WERI-Rb-1 (cell line): ENCODE measurements around the gene ZNF324.

ENCODE experiments used
- DNase-seq: peaks from one replicate; pipeline ENCODE4 v3.0.0-alpha.2; 2020
- H3K27ac ChIP-seq: fragments of 250-450 bp; sonication (Bioruptor Pico); 2 replicates; pipeline ENCODE4 v1.5.1; 2020; ENCODE audit warnings: mild to moderate bottlenecking, moderate library complexity
- H3K27me3 ChIP-seq: fragments of 250-450 bp; sonication (Bioruptor Pico); 2 replicates; pipeline ENCODE4 v1.5.1; 2021; ENCODE audit warnings: mild to moderate bottlenecking, low read depth, moderate library complexity; ENCODE audit not compliant: insufficient read depth, severe bottlenecking
- H3K36me3 ChIP-seq: fragments of 250-450 bp; sonication (Bioruptor Pico); 2 replicates; pipeline ENCODE4 v1.5.1; 2020; ENCODE audit warnings: mild to moderate bottlenecking, moderate library complexity
- H3K4me3 ChIP-seq: 2 replicates; pipeline ENCODE4 v1.5.1; 2011; ENCODE audit warnings: low read depth, mild to moderate bottlenecking, control low read depth, low read length
- H3K9me3 ChIP-seq: fragments of 250-450 bp; sonication (Bioruptor Pico); 2 replicates; pipeline ENCODE4 v1.5.1; 2021; ENCODE audit warnings: mild to moderate bottlenecking, moderate library complexity; ENCODE audit not compliant: severe bottlenecking
- TF ChIP-seq, protein P1 (sequence below): IDR thresholded peaks from 2 replicates; pipeline ENCODE4 v1.5.1; 2011; ENCODE audit warnings: low read depth, mild to moderate bottlenecking, control low read depth, inconsistent platforms, low read length

Gene ZNF324

DNA sequence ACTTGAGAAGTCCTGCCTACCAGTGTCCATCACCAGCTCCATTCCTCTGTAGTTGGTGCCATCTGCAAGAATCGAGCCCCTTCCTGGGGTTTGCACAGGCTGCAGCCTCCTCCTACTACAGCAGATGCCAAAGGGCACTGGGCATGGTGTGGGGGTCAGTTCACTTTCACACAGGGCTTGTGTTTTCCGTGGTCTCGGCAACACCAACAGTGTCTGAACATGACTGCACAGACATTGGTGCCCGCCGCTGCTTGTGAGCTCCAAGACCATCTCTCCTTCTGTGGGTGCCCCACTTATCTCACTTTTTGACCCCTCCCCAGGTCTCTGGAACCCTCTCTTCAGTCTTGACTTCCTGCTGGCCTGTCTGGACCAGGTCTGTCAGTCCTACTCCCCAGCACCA lies 24.5 kb downstream of the ZNF324 start:
- Histone ChIP-seq H3K9me3 (no peaks in the 10 kb centered on the region), H3K36me3 (no peaks in the 10 kb centered on the region), H3K27ac (no peak overlapping the region), H3K4me3 (no peak overlapping the region), H3K27me3 (no peaks in the 10 kb centered on the region)
- no peak for DNase-seq
- TF ChIP-seq, protein P1, sequence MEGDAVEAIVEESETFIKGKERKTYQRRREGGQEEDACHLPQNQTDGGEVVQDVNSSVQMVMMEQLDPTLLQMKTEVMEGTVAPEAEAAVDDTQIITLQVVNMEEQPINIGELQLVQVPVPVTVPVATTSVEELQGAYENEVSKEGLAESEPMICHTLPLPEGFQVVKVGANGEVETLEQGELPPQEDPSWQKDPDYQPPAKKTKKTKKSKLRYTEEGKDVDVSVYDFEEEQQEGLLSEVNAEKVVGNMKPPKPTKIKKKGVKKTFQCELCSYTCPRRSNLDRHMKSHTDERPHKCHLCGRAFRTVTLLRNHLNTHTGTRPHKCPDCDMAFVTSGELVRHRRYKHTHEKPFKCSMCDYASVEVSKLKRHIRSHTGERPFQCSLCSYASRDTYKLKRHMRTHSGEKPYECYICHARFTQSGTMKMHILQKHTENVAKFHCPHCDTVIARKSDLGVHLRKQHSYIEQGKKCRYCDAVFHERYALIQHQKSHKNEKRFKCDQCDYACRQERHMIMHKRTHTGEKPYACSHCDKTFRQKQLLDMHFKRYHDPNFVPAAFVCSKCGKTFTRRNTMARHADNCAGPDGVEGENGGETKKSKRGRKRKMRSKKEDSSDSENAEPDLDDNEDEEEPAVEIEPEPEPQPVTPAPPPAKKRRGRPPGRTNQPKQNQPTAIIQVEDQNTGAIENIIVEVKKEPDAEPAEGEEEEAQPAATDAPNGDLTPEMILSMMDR: no peak

DNA sequence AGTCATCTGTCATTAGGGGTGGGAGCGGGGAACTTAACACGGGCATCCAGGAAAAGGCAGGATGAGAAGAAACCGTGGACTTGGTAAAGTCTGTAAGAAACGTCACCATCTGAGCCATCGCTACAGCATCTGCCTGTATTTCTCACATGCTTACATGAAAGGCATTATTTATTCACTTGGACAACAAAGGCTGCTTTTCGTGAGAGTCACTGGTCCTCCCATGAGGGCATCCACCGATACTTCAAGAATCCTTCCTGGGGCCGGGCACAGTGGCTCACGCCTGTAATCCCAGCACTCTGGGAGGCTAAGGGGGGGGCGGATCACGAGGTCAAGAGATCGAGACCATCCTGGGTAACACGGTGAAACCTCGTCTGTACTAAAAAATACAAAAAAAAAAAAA lies 25.4 kb downstream of the ZNF324 start:
- no peak for DNase-seq
- H3K36me3 ChIP-seq: no peaks in the 10 kb centered on the region
- no peaks in the 10 kb centered on the region for H3K9me3 ChIP-seq
- TF ChIP-seq, protein P1: no peak
- H3K27ac ChIP-seq: no peak overlapping the region
- no peaks in the 10 kb centered on the region for H3K27me3 ChIP-seq
- H3K4me3 ChIP-seq: no peak overlapping the region

DNA sequence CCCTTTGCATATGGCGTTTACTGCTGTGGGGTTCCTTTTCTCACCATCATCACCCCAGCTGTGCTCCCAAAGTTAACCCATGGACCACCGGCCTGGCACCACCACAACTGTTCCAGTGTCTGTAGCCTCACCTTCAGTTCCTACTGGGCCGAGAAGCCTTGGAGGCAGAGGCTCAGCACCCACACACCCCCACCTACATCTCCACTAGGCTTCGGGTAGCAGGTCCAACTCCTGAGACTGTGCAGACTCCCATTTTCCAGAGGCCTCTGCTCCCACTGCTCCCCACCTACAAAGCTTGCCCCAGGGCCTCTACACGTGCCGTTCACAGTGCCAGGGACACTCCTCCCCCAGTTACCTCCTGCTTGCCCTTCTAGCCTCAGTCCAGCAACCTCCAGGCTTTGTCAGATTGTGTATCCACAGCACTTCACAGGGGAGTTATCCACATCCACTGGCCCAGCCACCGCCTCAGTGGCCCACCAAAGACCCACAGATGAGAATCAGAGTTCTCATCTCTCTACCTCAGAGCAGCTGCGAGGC lies 30.8 kb downstream of the ZNF324 start:
- DNase-seq: no peak

DNA sequence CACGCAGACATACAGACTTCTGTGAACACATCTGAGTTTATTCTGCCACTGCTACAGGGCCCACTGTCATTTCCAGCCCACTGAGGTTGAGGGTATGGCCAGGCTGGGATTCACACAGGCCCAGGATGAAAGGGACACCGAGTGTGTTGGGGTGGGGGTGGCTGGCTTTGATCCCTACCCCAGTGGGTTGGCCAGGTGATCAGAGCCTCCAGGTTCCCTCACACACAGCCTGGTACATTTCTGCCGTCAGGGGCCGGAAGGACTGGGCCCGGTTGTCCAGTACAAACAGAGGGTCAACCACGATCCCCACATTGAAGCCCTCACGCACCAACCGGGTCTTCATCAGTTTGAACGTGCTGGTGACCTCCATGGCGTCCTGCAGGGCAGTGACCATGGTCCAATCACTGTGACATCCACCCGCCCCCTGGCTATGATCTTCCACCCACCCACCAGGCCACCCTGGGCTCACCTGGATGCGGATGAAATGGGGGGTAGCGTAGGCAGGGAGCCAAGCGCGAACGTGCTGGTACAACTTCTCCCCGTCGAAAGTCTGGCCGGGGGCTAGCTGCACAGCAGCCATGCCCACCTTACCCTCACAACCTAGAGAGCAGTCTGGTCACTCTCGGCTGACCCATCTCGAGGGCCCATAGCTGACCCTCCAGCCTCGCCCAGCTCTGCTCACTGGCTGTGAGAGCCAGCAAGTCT lies 31.6 kb downstream of the ZNF324 start:
- no peak for DNase-seq
- TF ChIP-seq, protein P1: no peak
- H3K27ac ChIP-seq: no peak overlapping the region
- no peaks in the 10 kb centered on the region for H3K27me3 ChIP-seq
- H3K36me3 ChIP-seq: no peaks in the 10 kb centered on the region
- no peaks in the 10 kb centered on the region for H3K9me3 ChIP-seq
- peak overlapping the region; percentile 19 for H3K4me3 ChIP-seq

More for the DNA sequence above, 30.8 kb downstream of the ZNF324 start:
- H3K4me3 ChIP-seq: no peak overlapping the region
- TF ChIP-seq, protein P1: no peak
- no peaks in the 10 kb centered on the region for H3K36me3 ChIP-seq
- no peaks in the 10 kb centered on the region for H3K27me3 ChIP-seq
- no peak overlapping the region for H3K27ac ChIP-seq
- no peaks in the 10 kb centered on the region for H3K9me3 ChIP-seq

DNA sequence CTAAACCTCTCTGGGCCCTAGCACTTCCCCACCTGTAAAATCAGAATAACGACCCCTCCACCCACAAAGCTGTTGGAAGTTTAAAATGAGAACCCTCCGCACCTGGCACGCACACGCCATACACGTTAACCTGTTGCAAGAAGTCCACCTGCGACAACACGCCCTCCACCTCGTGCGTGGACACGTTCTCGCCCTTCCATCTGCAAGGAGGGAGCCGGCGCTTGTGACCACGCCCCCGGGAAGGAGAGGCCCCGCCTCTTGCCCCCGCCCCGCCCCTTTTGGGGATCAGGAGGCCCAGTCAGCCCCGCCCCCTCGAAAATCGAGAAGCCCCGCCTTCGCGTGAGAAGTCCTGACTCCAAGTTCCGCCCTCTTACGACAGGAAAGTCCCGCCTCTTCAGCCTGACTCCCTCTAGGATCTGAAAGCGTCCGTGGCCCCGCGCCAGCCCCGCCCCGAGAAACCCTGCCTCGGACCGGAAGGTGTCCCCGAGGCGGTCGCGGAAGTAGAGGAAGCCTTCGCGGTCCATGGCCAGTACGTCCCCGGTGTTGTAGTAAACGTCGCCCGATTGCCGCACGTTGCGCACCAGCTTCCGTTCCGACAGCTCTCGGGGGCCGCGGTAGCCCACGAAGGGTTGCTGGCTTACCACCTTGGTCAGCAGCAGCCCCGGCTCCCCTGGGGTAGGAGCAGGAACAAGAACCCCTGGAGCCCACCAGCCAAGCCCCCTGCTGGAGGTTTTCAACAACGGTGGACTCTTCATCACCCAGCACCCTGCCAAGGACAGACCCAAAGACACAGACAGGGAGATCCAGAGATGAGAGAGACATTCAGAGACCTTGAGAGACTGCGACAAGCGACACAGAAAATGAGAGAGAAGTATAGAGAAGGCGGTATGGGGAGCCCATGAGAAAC lies 32.4 kb downstream of the ZNF324 start:
- TF ChIP-seq, protein P1: 0 out of 2 replicates have a peak, but pooled peaks have one; percentile 14
- peak; percentile 99 for DNase-seq
- H3K9me3 ChIP-seq: no peaks in the 10 kb centered on the region
- H3K36me3 ChIP-seq: no peaks in the 10 kb centered on the region
- H3K4me3 ChIP-seq: peak overlapping the region; percentile 81
- H3K27me3 ChIP-seq: no peaks in the 10 kb centered on the region
- peak overlapping the region; percentile 79 for H3K27ac ChIP-seq
